Caki2 (cell line): ENCODE measurements around the gene CEP83. TPM values are rescaled to one million over a fixed set of nuclear protein-coding genes. Genes with fewer than 3 reads are reported as not detected.
"Not testable (repeated sequence)": the region's sequence is repeated elsewhere in the genome, so short reads cannot be mapped to it uniquely, and the experiment has no call there.

Source experiments
- DNase-seq: peaks from one replicate; pipeline ENCODE4 v3.0.0-alpha.2; 2015; ENCODE audit warnings: low read depth
- in situ Hi-C: cut with HindIII; loops from 2 replicates; pipeline ENCODE4 v1.10.0; 2016; ENCODE audit warnings: low sequenced_read_pairs, low pct_unique_long_range_greater_than_20kb, mixed read lengths
- total RNA-seq: library from RNA; depleted of rRNA; stranded (reverse); fragments of >200 nt; shearing (Covaris generic); gene quantifications from 2 replicates; pipeline ENCODE4 v1.2.3, GENCODE V29; 2014; ENCODE audit warnings: low replicate concordance

CEP83 gene
- total RNA-seq, 1 experiment from 2014 or later: 10.6 TPM

DNA sequence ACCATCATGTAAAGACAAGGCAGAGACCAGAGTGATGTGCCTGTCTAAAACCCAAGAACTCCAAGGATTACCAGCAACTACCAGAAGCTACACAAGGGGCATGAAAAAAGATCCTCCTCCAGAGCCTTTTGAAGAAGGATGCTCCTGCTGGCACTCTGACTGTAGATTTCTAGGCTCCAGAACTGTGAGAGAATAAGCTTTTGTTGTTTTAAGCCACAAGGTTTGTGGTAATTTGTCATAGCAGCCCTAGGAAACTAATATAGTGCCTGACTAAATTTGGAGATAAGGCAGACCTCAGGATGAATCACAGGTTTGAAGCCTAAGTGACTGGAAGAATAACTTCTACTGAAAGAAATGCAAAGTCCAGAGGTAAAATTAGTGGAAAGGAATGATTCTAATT, 132.9 kb downstream of the CEP83 start:
- no peak for DNase-seq
- in situ Hi-C loops: no loop called here

DNA sequence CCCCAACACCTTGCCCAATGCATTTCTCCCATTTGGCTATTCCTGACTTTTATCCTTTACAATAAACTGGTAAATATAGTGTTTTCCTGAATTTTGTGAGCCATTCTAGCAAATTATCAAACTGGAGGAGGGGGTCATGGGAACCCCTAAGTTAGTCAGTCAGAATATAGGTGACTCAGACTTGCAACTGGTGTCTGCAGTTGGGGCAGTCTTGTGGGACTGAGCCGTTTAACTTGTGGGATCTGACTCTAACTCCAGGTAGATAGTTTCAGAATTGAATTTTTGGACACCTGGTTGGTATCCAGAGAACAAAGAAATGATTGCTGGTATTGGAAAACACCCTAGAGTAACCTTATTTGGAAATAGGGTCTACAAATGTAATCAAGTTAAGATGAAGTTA, 133.4 kb downstream of the CEP83 start:
- in situ Hi-C loops: no loop called here
- no peak for DNase-seq

DNA sequence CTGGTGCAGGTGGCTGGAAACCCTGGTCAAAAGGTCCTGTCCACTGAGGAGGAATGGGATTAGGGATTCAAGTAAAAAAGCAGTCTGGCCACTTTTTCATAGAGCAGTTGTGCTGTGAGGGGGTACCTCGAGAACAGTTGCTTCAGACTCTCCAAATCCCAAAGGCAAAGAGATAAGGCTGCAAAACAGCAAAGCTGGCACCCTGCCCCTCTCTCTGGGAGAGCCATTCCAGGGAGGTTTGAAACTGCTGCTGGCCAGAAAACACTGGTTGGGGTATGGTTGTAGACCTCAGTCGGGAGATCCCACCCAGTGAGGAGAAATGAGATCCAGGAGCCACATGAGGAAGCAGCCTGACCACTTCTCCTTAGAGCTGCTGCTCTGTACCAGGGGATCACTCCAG, 137.3 kb downstream of the CEP83 start:
- in situ Hi-C loops: no loop called here

DNA sequence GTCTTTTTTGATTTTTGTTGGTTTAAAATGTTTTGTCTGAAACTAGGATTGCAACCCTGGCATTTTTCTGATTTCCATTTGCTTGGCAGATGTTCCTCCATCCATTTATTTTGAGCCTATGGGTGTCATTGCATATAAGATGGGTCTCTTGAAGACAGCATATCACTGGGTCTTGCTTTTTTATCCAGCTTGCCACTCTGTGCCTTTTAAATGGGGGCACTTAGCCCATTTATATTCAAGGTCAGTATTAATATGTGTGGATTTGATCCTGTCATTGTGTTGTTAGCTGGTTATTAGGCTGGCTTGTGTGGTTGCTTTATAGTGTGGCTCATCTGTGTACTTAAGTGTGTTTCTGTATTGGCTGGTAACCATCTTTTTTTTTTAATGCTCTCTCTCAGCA, 139.6 kb downstream of the CEP83 start:
- in situ Hi-C loops: no loop called here
- DNase-seq: peak; percentile 0

More for the DNA sequence above, 137.3 kb downstream of the CEP83 start:
- DNase-seq: no peak

DNA sequence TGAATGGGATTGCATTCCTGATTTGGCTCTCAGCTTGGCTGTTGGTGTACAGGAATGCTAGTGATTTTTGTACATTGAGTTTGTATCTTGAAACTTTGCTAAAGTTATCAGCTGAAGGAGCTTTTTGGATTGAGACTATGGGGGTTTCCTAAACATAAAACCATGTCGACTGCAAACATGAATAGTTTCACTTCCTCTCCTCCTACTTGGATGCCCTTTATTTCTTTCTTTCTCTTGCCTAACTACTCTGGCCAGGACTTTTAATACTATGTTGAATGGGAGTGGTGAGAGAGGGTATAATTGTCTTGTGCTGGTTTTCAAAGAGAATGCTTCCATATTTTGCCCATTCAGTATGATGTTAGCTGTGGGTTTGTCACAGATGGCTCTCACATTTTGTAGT, 141.5 kb downstream of the CEP83 start:
- no peak for DNase-seq
- in situ Hi-C loops: no loop called here

DNA sequence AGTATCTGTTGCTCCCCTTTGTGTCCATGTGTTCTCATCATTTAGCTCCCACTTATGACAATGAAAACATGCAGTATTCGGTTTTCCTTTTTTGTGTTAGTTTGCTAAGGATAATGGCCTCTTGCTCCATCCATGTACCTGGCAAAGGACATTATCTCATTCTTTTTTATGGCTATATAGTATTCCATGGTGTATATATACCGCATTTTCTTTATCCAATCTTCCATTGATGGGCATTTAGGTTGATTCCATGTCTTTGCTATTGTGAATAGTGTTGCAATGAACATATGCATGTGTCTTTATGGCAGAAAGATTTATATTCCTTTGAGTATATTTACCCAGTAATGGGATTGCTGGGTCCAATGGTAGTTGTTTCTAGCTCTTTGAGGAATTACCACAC, 143.1 kb downstream of the CEP83 start:
- in situ Hi-C loops, DNase-seq: not testable (repeated sequence)

DNA sequence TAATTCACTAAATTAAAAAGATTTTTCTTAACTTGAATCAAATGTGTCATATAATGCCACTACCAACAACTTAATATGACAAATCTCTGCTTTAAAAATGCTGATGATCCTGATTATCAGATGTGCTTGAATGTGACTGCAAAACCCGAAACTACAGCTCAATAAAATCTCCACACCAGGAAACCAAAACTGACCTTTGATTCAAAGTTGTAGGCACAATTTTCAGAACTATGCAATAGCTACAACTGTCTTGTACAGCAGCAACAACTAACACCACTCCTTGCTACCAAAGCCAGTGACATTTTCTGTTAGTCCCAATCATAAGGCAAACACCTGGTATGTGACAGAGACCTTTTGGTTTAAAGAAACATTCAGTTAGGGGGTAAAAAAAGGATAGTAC, 147.3 kb downstream of the CEP83 start:
- in situ Hi-C loops: no loop called here
- DNase-seq: no peak

DNA sequence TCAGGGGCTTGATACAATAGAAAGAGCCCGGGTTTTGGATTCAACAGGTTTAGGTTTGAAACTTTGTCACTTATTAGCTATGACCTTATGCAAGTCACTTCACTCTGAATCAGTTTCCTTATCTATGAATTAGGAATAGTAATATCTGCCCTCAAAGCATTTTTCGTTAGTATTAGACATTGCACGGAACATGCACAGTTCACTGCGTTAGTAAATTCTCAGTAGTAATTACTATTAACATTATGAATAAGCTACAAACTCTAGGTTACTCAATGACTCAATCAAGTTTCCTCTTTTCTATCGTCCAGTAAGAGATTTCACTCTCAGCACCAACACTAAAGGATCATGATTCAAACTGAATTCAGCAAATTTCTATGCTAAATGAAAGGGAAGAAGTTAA, 150.3 kb downstream of the CEP83 start:
- in situ Hi-C loops: no loop called here
- no peak for DNase-seq

DNA sequence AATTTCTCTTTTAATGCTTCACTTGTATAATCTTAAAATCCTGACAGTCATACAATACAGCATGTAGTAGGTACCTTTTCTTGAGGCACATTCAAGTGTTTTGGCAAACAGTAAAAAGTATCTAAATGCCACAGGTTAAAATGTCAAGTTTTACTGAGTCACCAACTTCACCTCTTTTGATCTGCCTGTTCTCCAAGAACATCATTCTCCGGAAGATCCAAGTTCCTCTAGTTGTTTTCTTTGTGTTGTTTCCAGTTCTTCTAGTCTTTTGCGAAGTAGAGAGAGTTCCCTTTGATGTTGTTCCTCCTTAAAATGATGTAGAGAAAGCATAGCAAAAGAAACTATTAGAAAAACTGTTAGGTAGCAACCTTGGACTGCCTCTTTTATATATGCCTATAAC, 151.1 kb downstream of the CEP83 start:
- no peak for DNase-seq
- in situ Hi-C loops: no loop called here

DNA sequence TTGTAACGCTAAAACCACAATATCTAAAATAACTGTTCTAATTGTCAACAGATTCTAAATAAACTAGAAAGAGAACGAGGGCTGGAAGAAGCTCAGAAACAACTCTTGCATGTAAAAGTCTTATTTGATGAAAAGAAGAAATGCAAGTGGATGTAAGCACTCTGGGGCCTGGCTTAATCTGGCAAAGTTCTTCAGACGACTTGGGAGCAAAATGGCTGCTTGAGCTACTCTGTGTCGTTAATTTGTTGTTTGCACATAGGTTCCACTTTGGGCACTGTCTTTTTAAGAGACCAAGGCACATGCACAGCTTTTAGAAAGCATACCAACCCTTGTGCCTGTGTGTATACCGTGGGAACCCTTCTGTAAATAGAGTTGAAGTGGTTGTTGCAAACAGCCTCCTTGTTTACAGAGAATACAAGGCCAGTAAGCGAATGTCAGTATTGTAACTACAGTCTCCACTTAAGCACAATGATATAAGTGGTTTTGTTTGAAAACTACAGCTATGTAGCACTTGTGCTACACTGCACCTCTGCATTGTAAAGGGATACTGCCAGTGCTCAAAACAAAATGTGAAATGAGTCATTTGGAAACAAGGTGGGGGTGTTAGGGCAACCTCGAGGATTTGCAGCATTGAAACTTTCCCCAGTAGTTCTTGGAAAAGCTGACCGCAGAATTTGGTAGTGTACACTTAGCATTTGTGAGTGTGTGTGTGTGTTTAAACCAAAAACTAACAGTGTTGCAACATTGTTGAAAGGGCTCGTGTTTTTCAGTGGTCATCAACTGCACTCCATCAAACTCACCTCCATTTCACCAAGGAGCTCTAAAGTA, 154.3 kb downstream of the CEP83 start:
- no peak for DNase-seq
- in situ Hi-C loops: no loop called here

DNA sequence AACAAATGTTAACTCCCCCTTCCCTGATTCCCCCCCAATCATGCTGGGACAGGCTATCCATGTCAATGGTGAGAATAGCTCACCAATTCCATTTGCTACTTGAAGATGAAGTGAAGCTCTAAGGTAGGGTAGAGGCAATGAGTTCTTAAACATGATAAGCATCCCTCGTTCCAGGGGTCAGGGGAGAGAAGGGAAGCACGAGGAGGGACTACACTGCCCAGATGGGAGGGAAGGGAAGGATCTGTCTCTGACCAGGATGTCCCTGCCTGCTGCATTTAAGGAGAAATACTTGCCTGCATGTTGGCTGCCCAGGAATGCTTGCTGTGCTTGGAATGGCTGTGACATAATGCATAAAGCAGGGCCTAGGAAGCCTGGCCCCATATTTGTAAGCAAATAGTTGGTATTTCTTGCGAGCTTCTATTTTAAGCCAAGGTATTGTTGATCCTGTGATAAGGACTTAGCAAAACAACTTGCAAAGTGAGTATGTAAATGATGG, 155.1 kb downstream of the CEP83 start:
- DNase-seq: no peak
- in situ Hi-C loops: no loop called here

DNA sequence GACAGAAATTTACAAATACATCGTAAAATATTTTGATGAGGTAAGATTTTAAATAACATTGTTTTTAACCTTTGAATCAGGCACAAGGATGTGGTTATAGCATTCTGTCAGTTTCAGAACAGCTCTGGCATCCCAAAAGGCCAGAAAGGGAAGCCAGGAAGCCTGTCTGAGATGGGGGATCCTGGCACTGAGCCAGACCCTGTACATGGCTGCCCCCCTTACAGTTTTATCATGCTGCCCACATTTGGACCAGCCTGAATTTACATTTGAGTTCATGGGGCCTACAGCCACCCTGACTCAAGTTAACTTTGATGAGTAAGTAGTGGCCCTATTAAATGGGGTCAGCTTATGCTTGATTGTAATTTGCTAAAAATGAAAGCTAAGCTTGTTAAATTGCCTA, 155.7 kb downstream of the CEP83 start:
- in situ Hi-C loops: no loop called here
- DNase-seq: no peak

DNA sequence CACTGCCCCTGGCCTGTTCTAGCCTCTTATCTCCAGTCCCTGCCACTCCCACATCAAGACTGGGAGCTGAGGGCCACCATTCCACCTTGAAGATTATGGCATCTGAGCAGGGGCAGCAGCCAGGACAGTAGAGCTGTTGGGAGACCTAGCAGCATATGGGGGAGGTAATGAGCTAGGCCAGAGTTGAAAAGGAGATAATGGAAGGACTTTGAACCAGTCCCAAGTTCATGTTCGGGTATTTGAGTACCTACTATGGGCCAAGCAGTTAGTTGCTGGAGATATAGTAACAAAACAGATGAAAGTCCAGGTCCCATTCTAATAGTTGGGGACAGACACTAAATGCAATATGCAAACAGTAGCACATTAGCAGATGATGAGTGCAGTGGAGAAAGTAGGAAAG, 159.8 kb downstream of the CEP83 start:
- in situ Hi-C loops: no loop called here
- DNase-seq: no peak

DNA sequence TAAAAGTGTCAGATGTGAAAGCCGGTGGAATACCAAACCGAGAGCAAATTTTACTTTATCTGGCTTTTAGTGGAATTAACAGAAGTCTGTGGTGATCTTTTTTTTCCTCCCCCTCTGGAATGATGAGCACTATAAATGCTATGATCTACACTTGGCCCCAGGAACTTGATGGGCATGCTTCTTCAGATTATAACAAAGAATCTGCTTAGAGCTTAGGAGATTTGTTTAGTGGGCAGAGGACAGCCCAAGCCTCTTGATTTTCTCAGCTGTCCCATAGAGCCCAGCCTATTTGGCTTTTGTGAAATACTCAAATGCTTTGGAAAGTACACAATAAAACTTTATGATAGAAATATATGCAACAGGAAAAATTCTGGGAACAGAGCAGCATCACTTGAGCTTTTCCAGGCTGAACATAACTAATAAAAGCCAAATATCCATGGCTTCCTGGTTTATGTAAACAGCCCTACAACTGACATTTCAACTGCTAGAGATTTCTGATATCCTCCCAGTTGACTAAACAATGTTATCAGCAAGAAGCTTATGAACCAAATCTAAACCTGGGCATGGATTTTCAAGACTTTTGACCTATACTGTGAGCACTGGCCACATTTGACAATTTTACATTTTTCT, 161.7 kb downstream of the CEP83 start:
- in situ Hi-C loops: no loop called here
- no peak for DNase-seq

DNA sequence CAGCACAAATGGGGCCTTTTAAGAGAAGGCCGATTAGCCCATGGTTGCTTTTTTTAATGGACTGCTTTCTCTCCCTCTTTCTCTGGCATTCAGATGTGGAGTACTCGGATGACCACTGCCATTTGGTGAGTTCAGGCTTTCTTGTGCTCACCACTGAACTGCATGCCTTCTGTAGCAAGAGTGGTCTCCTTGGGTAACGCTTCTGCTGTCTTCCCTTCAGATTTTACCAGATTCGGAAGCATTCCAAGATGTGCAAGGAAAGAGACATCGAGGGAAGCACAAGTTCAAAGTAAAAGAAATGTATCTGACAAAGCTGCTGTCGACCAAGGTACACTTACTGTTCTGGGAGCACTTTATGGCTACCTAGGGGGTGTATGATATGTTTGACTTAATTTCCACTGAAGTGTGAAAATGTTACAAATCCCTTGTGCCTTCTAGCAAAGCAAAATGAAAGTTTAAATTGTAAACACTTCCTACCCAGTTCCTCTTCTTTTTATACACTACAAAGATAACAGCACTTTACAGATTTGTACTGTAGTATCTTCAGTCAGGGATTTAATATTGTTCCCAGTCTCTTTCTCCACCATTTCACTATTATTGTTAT, 162.5 kb downstream of the CEP83 start:
- DNase-seq: no peak
- in situ Hi-C loops: no loop called here

DNA sequence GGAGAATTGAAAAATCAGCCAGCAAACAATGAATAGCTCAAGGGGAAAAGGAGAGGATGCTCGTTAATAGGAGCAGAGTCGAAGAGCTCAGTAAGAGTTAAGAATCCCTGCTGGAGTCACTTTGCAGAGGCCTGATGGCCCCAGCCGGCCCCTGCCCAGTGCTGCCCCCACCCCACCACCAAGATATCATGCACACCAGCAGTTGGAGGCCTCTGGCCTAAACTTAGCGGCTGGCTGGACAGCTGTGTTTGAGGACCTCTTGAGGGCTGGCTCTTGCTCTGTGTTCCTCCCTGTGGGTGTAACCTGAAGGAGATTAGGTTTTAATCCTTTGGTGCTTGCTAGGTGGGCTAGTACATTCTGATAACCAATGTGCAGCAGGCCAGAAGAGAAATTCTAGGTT, 169.3 kb downstream of the CEP83 start:
- no peak for DNase-seq
- in situ Hi-C loops: no loop called here

DNA sequence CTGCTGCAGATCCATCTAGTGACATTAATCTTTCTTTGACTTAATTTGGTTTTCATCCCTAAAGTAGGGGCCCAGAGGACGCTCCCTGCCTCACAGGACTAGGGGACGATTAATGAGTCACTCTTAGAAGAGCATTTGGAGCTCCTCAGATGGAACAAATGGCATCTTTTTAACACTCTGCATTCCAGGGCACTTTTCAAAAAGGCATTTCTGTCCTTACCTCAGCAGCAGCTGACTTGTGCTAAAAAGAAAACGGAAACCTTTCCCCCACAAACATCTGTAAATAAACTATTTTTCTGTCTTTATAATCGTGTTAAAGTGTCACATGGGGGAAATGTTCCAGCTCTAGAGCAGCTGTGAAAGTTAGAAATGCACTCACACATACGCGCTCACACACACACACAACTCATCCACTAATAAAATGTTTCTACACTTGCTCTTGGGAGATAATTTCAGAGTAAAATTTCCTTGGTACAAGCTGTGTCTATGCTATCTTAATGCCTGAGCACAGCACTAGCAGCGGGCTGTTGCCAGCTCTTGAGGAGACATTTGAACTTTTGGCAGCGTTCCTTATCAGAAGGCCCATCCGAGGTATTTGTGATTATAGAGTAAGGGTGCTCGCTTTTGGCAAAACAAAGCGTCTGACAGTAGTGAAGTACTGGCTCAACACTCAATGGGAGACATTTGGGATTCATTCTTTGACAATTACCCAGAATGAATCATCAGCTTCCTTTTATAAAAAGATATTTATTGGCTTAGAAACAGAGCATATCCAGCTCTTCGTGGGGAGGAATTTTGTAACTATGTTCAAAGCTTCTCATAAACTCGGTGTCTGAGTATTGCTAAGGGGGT, 170.0 kb downstream of the CEP83 start:
- no peak for DNase-seq
- in situ Hi-C loops: no loop called here

DNA sequence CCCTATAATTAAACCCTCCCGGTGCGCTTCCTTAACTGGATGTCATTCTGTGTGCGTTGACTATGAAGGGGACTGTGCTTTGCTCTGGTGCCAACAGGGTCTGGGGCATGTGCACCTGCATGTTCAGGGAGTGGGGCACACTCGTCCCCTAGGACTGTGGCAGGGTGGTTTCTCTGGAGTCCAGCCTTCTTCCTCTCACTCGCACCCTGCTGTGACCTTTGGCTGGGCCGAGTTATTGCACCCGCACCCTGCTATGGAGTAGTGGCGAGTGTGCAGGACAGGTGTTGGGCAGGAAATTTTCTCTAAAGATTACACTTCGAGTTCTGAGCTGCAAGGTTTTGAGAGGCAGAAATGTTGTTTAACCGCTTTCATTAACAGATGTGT, 172.4 kb downstream of the CEP83 start:
- in situ Hi-C loops: no loop called here
- no peak for DNase-seq
